AG04449 (cell line): ENCODE results near the gene SCAMP2.

Source experiments
- CTCF ChIA-PET: fragments of 350-600 bp; formaldehyde crosslinking; extraction: SDS; loops from one replicate; lab custom pipeline; 2021; ENCODE audit warnings: antibody characterized with exemption; lab: Yijun Ruan, JAX
- POLR2A ChIA-PET: fragments of 400-600, 350-600 bp; formaldehyde crosslinking; extraction: SDS; loops from one replicate; lab custom pipeline; 2020; ENCODE audit warnings: antibody characterized with exemption, inconsistent platforms; lab: Yijun Ruan, JAX
- DNase-seq: peaks from one replicate; pipeline ENCODE4 v3.0.0-alpha.2; 2010; ENCODE audit warnings: low read depth, low spot score
- H3K4me3 ChIP-seq: 2 replicates; pipeline ENCODE4 v1.5.1; 2011; ENCODE audit warnings: low read depth, mild to moderate bottlenecking, control low read depth, low read length
- CTCF ChIP-seq: IDR thresholded peaks from one replicate; pipeline ENCODE4 v1.5.1; 2011; ENCODE audit warnings: mild to moderate bottlenecking, moderate library complexity, low read length, control low read depth, inconsistent platforms; ENCODE audit not compliant: insufficient read depth; ENCODE audit errors: missing control alignments

The SCAMP2 gene

GRCh38 chr15:74855857-74856256, 17.3 kb downstream of the SCAMP2 start:
- POLR2A ChIA-PET = interaction anchor here (0.9 kb wide), 1 partner anchor 13 kb away, joined by 3 read pairs; no protein-coding TSS in a partner anchor

GRCh38 chr15:74854453-74855022, 18.6 kb downstream of the SCAMP2 start:
- no peak for TF ChIP-seq CTCF
- ChIA-PET POLR2A (interaction anchor here (0.9 kb wide), 1 partner anchor 12 kb away, joined by 3 read pairs; no protein-coding TSS in a partner anchor), CTCF (interaction anchor here (1.2 to 3.9 kb wide), 3 partner anchors 12 to 47 kb away, joined by 3 to 14 read pairs (median 5); partner anchors contain the start of gene ULK3)
- H3K4me3 ChIP-seq = no peak overlapping the region
- no peak for DNase-seq

More at GRCh38 chr15:74855857-74856256, 17.3 kb downstream of the SCAMP2 start:
- no peak for TF ChIP-seq CTCF
- H3K4me3 ChIP-seq = no peak overlapping the region
- DNase-seq = no peak
- CTCF ChIA-PET = interaction anchor here (1.2 to 3.9 kb wide), 4 partner anchors 8 to 46 kb away, joined by 3 to 14 read pairs (median 7); partner anchors contain the start of gene ULK3

GRCh38 chr15:74851960-74852359, 21.2 kb downstream of the SCAMP2 start:
- no peak for DNase-seq
- POLR2A ChIA-PET = no interaction called here
- H3K4me3 ChIP-seq = no peak overlapping the region
- no peak for TF ChIP-seq CTCF
- CTCF ChIA-PET = no interaction called here

GRCh38 chr15:74850393-74850792, 22.8 kb downstream of the SCAMP2 start:
- ChIA-PET CTCF (interaction anchor here (3.1 kb wide), 1 partner anchor 79 kb away, joined by 10 read pairs; no protein-coding TSS in a partner anchor), POLR2A (no interaction called here)
- H3K4me3 ChIP-seq = no peak overlapping the region
- no peak for DNase-seq
- no peak for TF ChIP-seq CTCF

GRCh38 chr15:74847432-74847831, 25.7 kb downstream of the SCAMP2 start:
- ChIA-PET POLR2A (no interaction called here), CTCF (interaction anchor here (1.3 to 1.6 kb wide), 2 partner anchors 9 to 357 kb away, joined by 3 to 4 read pairs; no protein-coding TSS in a partner anchor)
- no peak for TF ChIP-seq CTCF
- no peak overlapping the region for H3K4me3 ChIP-seq
- no peak for DNase-seq

GRCh38 chr15:74845581-74845980, 27.6 kb downstream of the SCAMP2 start:
- DNase-seq = no peak
- ChIA-PET POLR2A (no interaction called here), CTCF (interaction anchor here (1.7 to 5.4 kb wide), 2 partner anchors 58 to 75 kb away, joined by 4 to 41 read pairs; no protein-coding TSS in a partner anchor)
- TF ChIP-seq CTCF = no peak
- H3K4me3 ChIP-seq = no peak overlapping the region
